GM18867 (cell line): ENCODE results near the gene OR10H1.
"Not testable (repeated sequence)": the region's sequence is repeated elsewhere in the genome, so short reads cannot be mapped to it uniquely, and the experiment has no call there.

Experiments
- ATAC-seq: cut with Tn5 transposase; IDR thresholded peaks from one replicate; pipeline ENCODE4 v1.9.1; 2021; ENCODE audit warnings: mild to moderate bottlenecking, moderate library complexity; ENCODE audit not compliant: unreplicated experiment

The OR10H1 gene

DNA sequence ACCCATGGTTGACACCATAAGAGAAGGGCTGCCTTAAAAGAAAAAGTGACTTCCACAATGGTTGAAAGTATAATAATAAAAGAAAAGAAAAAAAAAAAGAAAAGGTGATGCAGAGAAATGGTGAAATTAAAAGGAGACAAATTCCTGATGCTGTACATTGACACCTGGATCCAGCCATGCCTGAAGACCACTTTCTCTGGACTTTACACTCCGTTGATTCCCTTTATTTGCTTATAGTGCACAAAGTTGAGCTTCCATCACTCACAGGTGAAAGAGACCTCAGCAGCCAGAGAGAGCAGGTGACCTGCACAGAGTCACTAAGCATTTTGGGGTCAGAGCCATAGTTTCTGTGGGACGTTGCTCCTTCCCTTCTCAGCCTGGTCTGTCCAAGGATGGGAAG, 40.2 kb downstream of the OR10H1 start:
- ATAC-seq: no peak

DNA sequence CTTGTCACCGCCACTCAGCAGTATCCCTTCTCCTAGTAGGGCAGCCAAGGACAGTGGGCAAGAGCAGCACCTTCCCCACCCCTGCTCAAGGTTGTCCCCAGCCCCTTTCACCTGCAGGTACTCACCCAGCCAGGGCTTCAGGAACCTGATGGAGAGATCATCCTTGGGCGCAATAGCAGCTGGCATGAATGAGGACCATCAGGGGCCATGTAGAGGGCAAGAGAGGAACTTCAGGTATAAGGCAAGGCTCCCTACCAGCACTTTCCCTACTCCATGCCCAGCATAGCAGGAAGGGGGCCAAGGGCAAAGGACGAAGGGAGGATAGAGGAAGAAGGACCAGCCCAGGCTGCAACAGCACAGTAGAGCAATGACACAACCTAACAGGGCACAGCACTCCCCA, 41.3 kb downstream of the OR10H1 start:
- not testable (repeated sequence) for ATAC-seq

DNA sequence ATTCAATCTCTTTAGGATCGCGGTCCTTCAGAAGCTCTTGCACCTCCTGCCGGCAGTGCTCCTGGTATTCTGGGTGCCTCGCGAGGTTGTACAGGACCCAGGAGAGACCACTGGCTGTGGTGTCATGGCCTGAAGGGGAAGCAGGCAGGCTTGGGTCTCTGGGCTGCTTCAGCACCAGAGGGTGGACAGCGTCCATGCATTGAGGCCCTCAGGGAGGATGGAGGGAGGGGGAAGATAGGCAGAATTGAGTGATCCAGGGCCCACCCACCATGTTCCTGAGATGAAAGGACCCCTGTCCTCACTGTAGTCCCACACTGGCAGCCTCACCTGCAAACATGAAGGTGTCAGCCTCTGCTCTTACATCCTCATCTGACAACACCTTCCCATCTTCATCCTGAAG, 45.9 kb downstream of the OR10H1 start:
- no peak for ATAC-seq

DNA sequence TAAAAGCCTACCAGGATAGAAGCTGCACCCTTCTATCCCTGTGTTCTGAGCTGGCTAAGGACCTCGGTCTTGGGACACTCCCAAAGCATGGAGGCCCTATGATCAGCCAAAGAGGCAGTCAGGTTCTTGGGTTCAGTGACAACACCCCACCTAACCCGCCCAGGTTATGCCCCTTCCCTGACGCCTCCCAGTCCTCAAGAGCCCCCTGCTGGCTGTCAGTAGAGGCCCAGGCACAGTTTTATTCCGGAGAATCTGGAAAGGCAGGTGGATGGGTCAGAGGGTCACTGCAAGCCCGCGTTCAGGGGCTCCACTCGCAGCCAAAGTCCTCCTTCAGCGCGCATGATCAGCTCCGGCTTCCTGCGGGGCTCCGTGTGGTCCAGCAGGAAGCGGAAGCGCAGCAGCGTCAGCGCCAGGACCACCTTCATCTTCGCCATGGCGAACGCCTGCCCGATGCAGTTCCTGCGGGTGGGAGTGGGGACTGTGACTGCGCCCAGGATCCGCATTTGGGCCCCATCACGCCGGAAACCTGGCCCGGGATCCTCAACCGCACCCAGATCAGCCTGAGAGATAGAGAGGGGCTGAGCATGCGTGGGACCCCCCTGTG, 55.4 kb downstream of the OR10H1 start:
- ATAC-seq: no peak

DNA sequence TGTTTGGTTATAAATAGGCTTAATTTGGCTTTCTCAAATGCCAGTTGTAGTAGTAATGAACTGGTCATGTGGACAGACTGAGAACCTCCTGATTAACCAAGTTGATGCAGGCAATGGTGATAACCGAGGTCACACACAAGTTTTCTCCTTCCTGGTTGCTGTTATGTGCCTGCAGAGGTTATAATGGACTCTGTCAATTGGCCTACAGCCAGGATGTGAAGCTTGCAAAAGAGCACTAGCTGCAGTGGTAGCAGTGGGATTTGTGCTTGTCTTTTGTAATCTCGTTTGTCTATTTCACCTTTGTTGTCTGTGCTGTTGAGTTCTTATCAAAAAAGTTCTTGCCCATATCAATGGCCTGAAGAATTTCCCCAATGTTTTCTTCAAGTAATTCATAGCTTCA, 57.1 kb downstream of the OR10H1 start:
- no peak for ATAC-seq
